ENCODE measurements around the gene MEP1A. TPM values are rescaled to one million over a fixed set of nuclear protein-coding genes. Genes with fewer than 3 reads are reported as not detected.

The MEP1A gene
- total RNA-seq, 1 donor from 2014 or later = not detected

DNA sequence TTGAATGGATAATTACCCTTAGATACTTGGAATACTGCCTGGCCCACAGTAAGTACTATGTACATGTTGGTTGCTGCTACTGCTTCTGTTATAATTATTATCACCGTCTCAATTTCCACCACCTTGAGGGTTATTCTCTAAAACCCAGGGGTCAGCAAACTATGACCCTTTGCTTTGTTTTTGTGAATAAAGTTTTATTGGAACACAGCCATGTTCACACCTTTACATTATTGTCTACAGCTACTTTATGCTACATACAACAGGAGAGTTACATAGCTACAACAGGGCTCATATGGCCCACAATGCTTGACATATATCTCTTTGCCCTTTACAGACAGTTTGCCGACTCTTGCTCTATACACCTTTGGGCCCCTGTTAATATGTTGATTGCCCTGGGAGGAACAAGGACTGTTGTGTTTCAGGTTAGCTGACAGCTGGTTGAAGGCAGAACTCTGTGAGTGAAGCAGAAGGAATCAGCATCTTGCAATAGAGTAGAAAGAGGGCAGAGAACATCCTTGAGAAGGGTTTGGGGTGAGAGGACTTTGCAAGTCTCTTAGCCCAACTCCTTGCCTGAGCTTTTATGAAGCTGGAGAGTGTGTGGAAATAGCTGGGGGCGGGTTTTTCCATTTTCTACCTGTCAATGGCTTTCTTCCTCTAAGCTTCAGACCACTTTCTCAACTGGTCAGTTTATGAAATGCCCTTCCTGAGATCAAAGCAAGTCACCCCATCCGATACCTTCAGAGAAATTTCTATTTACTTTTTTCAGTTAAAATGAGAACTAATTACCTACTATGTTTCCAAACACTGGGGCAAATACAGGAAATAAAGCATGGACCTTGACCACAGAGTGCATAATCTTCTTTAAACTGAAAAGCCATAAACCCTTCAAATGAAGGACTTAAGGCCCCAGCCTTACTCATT is 3.5 kb upstream of the MEP1A start:
- H3K9me3 Mint-ChIP-seq (ENCODE audit: low read depth) = peaks cover 2% of the 10 kb centered on the region
- no peak for DNase-seq (ENCODE audit: low spot score)
- no peaks in the 10 kb centered on the region for H3K36me3 Mint-ChIP-seq (ENCODE audit: low read depth)
- H3K4me1 Mint-ChIP-seq (ENCODE audit: low read depth) = no peaks in the 10 kb centered on the region
- peaks cover 7% of the 10 kb centered on the region for H3K27me3 Mint-ChIP-seq (ENCODE audit: low read depth)
- H3K27ac Mint-ChIP-seq (ENCODE audit: unreplicated experiment) = no peak overlapping the region
- no peak overlapping the region for H3K4me3 Mint-ChIP-seq (ENCODE audit: unreplicated experiment)
- TF ChIP-seq, protein P1, sequence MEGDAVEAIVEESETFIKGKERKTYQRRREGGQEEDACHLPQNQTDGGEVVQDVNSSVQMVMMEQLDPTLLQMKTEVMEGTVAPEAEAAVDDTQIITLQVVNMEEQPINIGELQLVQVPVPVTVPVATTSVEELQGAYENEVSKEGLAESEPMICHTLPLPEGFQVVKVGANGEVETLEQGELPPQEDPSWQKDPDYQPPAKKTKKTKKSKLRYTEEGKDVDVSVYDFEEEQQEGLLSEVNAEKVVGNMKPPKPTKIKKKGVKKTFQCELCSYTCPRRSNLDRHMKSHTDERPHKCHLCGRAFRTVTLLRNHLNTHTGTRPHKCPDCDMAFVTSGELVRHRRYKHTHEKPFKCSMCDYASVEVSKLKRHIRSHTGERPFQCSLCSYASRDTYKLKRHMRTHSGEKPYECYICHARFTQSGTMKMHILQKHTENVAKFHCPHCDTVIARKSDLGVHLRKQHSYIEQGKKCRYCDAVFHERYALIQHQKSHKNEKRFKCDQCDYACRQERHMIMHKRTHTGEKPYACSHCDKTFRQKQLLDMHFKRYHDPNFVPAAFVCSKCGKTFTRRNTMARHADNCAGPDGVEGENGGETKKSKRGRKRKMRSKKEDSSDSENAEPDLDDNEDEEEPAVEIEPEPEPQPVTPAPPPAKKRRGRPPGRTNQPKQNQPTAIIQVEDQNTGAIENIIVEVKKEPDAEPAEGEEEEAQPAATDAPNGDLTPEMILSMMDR (IDR thresholded peaks at IDR 0.05) = no peak

DNA sequence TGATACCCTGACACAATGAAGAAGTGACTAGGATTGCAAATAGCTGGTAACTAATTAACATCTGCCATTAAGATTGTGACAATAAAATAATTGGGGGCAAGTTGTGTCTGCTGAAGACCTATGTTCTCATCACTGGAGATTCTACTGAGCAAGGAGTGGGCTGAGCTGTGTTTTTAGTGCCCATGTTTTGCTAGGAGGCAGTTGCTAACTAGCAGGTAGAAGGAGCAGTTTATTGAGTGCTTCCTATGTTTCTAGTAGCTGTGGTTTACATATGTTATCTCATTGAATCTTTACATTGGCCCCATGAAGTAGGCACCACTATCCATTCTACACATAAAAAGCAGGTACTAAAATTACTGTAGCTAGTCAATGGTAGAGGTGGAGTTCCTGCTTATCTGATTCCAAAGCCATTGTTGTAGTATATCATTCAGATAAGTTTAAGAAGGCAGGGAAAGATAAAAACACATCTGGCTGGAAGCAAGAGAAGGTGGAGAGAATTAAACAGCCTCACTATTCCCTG is 2.8 kb upstream of the MEP1A start:
- Mint-ChIP-seq H3K27ac (ENCODE audit: unreplicated experiment) (no peak overlapping the region), H3K36me3 (ENCODE audit: low read depth) (no peaks in the 10 kb centered on the region), H3K27me3 (ENCODE audit: low read depth) (peaks cover 7% of the 10 kb centered on the region), H3K4me1 (ENCODE audit: low read depth) (no peaks in the 10 kb centered on the region), H3K4me3 (ENCODE audit: unreplicated experiment) (no peak overlapping the region), H3K9me3 (ENCODE audit: low read depth) (peaks cover 2% of the 10 kb centered on the region)
- TF ChIP-seq, protein P1 (IDR thresholded peaks at IDR 0.05) = no peak
- no peak for DNase-seq (ENCODE audit: low spot score)

DNA sequence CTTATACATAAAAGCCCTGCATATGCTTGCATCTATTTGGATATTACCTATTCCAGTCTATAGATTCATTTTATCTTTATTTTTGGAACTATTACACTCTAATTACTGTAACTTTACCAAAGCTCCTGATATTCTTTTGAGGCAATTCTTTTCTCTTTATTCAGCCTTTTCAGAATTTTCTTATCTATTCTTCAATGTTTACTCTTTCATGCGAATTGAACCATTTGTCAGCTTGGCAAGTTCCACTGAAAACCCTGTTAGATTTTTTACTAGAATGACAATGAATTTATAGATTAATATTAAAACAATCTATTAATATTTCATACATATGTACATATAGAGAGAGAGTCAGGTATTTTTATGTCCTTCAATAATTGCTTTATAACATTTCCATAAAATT is 554 bp upstream of the MEP1A start:
- TF ChIP-seq, protein P1 (IDR thresholded peaks at IDR 0.05) = no peak
- no peak for DNase-seq (ENCODE audit: low spot score)
- Mint-ChIP-seq H3K36me3 (ENCODE audit: low read depth) (no peaks in the 10 kb centered on the region), H3K4me3 (ENCODE audit: unreplicated experiment) (no peak overlapping the region), H3K27ac (ENCODE audit: unreplicated experiment) (no peak overlapping the region), H3K27me3 (ENCODE audit: low read depth) (peaks cover 5% of the 10 kb centered on the region), H3K9me3 (ENCODE audit: low read depth) (no peaks in the 10 kb centered on the region), H3K4me1 (ENCODE audit: low read depth) (no peaks in the 10 kb centered on the region)

DNA sequence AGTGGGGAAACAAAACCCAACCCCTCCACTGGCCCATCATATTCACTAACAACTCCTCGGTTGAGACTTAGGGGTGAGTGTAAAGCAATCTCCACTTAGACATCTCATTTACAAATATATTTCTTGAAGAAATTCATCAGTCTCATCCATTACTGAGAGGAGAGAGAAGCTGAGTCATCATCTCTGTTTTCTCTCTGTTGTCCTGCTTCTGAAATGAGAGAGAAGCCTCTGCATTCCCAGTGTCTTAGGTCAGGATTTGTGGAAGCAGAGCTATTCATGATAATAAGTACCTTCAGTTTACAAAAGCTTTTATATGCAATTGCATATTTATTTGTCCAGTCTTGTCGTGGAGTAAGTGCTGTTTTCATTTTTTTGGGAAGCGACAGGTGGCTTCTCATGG is 879 bp downstream of the MEP1A start:
- H3K27ac Mint-ChIP-seq (ENCODE audit: unreplicated experiment) = no peak overlapping the region
- H3K36me3 Mint-ChIP-seq (ENCODE audit: low read depth) = no peaks in the 10 kb centered on the region
- peaks cover 6% of the 10 kb centered on the region for H3K27me3 Mint-ChIP-seq (ENCODE audit: low read depth)
- TF ChIP-seq, protein P1 (IDR thresholded peaks at IDR 0.05) = no peak
- no peaks in the 10 kb centered on the region for H3K9me3 Mint-ChIP-seq (ENCODE audit: low read depth)
- no peaks in the 10 kb centered on the region for H3K4me1 Mint-ChIP-seq (ENCODE audit: low read depth)
- H3K4me3 Mint-ChIP-seq (ENCODE audit: unreplicated experiment) = no peak overlapping the region
- no peak for DNase-seq (ENCODE audit: low spot score)

DNA sequence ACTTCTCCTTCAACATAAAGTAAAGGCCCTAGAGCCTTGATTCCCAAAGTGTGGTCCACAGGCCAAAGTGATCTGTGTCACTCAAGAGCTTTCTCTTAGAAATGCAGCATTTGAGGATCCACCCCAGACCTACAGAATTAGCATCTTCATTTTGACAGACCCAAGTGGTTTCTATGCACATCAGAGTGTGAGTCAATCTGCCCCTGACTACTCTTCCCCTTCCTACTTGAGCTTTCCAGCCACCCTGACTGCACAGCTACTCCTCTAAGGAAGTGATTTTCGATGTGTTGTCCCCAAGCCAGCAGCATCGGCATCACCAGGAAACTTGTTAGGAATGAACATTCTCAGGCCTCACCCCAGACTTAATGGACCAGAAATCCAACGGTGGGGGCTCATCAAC is 2.6 kb downstream of the MEP1A start:
- DNase-seq (ENCODE audit: low spot score) = no peak
- H3K4me1 Mint-ChIP-seq (ENCODE audit: low read depth) = no peaks in the 10 kb centered on the region
- H3K9me3 Mint-ChIP-seq (ENCODE audit: low read depth) = no peaks in the 10 kb centered on the region
- H3K36me3 Mint-ChIP-seq (ENCODE audit: low read depth) = no peaks in the 10 kb centered on the region
- TF ChIP-seq, protein P1 (IDR thresholded peaks at IDR 0.05) = no peak
- peaks cover 7% of the 10 kb centered on the region for H3K27me3 Mint-ChIP-seq (ENCODE audit: low read depth)
- no peak overlapping the region for H3K4me3 Mint-ChIP-seq (ENCODE audit: unreplicated experiment)
- H3K27ac Mint-ChIP-seq (ENCODE audit: unreplicated experiment) = no peak overlapping the region
